Fibroblast of peridontal ligament (primary cell): ENCODE data around the gene NCKAP1.
A peak's percentile ranks its signal among the peaks of the same experiment; 100 is the strongest.

Experiments
- DNase-seq: peaks from one replicate; pipeline ENCODE4 v3.0.0-alpha.2; 2010; ENCODE audit errors: extremely low read depth

The NCKAP1 gene

DNA sequence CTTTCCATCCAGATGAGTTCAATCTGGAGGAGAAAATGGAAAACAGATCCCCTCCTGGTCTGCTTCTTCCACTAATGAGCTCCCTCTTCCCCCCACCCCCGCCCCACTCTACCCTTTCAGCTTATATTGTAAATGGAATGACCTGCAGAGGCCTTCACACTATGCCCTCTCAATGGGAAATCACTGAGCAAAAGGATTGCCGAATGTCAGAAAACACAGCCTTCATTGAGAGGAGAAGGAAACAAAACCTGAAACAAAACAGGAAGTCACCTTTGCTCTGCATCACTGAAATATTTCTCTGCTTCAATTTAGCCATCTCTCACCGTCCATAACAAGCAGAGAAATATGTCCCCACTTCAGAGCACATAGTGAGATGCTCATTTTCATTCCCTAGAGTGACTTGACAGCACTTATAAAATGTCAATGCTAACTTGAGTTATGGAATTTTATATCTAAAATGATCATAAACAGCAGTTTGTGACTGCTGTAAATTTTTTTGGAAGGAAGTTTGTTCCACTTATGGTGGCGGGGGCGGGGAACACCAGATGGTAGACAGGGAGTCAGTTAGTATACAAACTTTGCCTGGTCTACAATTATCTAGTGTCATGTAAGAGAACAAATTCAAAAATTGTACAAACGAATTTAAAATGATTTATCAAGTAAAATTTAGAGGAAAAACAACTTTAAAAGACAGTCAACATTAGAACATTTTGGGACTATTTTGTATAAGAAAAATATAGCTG is 170.0 kb downstream of the NCKAP1 start:
- no peak for DNase-seq

GRCh38 chr2:182867426-182868053 is 170.7 kb downstream of the NCKAP1 start:
- DNase-seq = no peak

GRCh38 chr2:182866461-182867406 is 171.5 kb downstream of the NCKAP1 start, which contains the start of gene FRZB:
FRZB (minus strand) TSS chr2:182866637; CDS start chr2:182866552, 85 bp downstream.
- DNase-seq = peak; percentile 73

DNA sequence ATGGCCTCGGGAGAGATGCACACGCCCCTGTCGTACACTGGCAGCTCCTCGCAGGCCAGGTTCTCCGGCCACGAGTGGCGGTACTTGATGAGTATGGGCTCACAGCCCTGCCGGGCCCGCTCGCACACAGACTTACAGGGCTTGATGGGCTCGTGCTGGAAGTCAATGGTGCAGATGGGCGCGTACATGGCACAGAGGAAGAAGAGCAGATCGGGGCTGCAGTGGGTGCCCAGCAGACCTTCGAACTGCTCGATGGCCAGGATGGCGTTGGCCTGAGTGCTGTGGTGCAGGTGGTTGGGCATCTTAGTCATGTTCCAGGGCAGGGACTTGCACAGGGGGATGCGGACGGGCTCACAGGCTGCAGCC is 172.2 kb downstream of the NCKAP1 start:
- DNase-seq = peak; percentile 12

DNA sequence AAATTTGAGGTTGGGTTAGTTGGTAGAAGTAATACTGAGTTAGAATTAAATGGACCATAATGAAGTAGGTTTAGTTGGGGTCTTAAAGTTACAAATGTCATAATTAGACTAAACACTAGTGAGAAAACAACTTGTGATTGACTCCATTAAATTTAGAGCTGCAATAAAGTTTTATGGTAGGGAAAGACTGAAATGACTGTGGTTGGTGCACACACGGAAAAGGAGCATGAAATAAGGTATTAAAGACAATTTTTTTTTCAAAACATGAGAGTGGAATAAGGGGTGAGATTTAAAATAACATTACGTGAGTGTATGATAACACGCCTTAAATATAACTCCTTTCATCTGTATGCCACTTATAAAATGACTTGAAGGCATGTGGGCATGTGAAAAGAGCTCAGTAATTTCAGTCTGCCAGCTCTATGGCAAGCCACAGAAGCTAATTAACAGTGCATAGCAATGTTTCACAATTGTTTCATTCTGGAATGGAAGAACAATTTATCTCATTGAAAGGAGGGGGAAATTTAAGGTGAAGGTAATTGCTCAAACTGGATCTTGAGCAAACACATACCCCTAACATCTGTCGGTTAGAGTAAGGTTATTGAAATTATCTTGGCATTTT is 173.2 kb downstream of the NCKAP1 start:
- DNase-seq = no peak

DNA sequence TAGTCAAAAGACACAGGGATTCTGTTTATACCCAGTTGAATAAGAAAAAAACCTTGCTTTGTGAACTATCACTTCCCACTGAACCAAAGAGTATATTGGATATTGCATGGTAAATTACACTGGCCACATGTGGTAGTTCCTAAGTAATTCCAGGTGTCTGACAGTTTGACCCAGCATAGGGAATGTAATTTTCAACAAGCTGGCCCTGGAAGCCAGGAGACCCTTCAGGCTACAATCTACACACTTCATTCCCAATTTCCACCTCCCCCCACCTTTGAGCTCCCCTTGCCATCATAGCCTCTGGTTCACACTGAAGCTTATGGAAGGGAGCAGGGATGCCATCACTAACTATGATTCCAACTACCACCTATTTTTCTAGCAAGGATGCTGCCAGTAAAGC is 174.6 kb downstream of the NCKAP1 start:
- DNase-seq = no peak

- DNase-seq = peak; percentile 46
Measured at GRCh38 chr2:182862091-182862490, 176.2 kb downstream of the NCKAP1 start.

DNA sequence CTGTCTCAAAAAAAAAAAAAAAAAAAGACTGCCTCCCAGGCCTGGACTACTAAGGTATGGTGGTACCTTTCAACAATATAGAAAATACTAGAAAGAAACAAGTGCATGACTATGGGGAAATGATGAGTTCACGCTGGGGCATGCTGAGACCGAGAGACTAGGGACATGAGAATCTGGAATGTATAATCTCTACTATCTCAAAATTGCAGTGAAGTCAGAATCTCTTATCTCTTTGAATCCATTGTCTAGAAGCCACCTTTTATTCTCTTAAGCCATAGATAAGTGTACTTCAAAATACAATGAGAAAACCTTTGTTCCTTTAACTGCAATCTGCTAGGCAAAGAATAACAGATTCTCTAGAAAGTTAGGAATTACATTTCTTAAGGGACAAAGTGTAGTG is 177.4 kb downstream of the NCKAP1 start:
- no peak for DNase-seq
